Colonic mucosa (tissue), 4 donors: Measurements from ENCODE around the gene DGLUCY. TPM values are rescaled to one million over a fixed set of nuclear protein-coding genes. Genes with fewer than 3 reads are reported as not detected.

Experiments used
- DNase-seq: peaks from one replicate; pipeline ENCODE4 v3.0.0-alpha.2; 2020
- H3K27ac ChIP-seq: fragments of 200-600 bp; one replicate; pipeline ENCODE4 v1.8.0; 2021
- H3K27me3 ChIP-seq: fragments of 200-600 bp; one replicate; pipeline ENCODE4 v1.8.0; 2021
- H3K36me3 ChIP-seq: fragments of 200-600 bp; one replicate; pipeline ENCODE4 v1.8.0; 2021
- H3K4me1 ChIP-seq: fragments of 200-600 bp; one replicate; pipeline ENCODE4 v1.8.0; 2021; ENCODE audit warnings: mild to moderate bottlenecking
- H3K4me3 ChIP-seq: fragments of 200-600 bp; one replicate; pipeline ENCODE4 v1.8.0; 2021
- H3K9ac ChIP-seq, 2 donors: one replicate each; pipeline ENCODE4 v1.7.0; 2013; ENCODE audit warnings: control low read depth in 2 of 2, low read depth in 2 of 2, low read length in 2 of 2
- H3K9me3 ChIP-seq: fragments of 200-600 bp; one replicate; pipeline ENCODE4 v1.8.0; 2021
- intact Hi-C: fragments of 100-400 bp; cut with DNase I; formaldehyde crosslinking; loops from one replicate; pipeline ENCODE4 v1.14.1; 2022
- total RNA-seq, 2 donors: library from RNA; stranded (reverse); fragmentation: NEBNext Ultra II Directional in 1 of 2; extraction: Animal tissue kit (Norgen Biotek cat#: 25700) in 1 of 2; gene quantifications; one replicate each; pipeline ENCODE4 v1.2.1, GENCODE V29; 2021
- TF ChIP-seq, protein P1 (sequence below): fragments of 200-600 bp; IDR thresholded peaks from one replicate; pipeline ENCODE4 v1.8.0; 2022; ENCODE audit warnings: antibody characterized with exemption, mild to moderate bottlenecking
- donor health status: healthy.
- donor health status: DM: no; HTN: no; CAD: no.
- donor health status: DM: no; HTN: no; CAD: no.

DGLUCY gene
- total RNA-seq, 2 donors from 2014 or later, result 67.3 to 105 TPM

DNA sequence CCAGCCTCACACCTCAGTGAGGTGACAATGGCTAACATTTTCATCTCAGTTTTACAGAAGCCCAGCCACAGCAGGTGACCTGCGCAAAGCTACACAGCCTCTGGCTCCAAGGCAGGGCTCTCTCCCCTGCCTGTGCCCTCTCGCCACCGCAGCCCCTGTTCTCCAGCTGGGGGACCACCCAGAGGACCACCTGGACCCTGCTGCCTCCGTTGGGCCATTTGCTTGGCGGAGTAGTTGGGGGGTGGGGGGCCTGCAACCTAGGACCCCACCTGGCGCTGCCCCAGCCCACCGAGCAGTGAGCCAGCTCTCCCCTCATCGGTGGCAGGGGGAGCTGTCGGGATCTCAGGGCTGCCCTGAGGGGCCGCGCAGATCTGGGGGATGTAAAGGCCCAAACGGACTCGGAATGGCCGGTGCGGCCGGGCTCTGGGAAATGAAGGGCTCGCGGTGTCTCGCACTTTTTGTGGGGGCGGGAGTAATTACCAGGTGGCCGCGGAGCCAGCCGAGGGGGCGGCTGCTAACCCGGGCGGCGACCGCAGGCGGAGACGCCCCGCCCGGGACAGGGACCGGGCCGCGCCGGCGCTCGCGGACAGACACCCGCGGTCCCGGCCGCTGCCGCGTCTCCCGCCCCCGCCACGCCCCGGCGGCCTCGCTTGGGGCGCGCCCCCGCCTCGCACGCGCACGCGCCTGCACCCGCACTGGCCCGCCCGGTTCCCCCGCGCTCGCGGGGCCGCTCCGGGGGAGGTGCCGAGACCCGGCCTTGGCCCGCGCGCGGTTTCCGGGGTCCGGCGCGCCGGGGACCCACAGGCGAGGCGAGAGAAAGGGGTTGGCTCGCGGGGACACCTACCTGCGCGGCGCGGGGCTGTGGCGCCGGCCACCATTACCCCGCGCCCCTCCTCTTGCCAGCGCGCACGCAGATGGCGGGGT is 139.3 kb downstream of the DGLUCY start:
- H3K27ac ChIP-seq, result no peak overlapping the region
- DNase-seq, result peak; percentile 56
- no peaks in the 10 kb centered on the region for H3K36me3 ChIP-seq
- no peaks in the 10 kb centered on the region for H3K27me3 ChIP-seq
- H3K4me1 ChIP-seq, result no peaks in the 10 kb centered on the region
- peak overlapping the region; percentile 53 for H3K4me3 ChIP-seq
- TF ChIP-seq, protein P1, sequence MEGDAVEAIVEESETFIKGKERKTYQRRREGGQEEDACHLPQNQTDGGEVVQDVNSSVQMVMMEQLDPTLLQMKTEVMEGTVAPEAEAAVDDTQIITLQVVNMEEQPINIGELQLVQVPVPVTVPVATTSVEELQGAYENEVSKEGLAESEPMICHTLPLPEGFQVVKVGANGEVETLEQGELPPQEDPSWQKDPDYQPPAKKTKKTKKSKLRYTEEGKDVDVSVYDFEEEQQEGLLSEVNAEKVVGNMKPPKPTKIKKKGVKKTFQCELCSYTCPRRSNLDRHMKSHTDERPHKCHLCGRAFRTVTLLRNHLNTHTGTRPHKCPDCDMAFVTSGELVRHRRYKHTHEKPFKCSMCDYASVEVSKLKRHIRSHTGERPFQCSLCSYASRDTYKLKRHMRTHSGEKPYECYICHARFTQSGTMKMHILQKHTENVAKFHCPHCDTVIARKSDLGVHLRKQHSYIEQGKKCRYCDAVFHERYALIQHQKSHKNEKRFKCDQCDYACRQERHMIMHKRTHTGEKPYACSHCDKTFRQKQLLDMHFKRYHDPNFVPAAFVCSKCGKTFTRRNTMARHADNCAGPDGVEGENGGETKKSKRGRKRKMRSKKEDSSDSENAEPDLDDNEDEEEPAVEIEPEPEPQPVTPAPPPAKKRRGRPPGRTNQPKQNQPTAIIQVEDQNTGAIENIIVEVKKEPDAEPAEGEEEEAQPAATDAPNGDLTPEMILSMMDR, result no peak
- intact Hi-C loops, result no loop called here
- H3K9me3 ChIP-seq, result no peaks in the 10 kb centered on the region
- H3K9ac ChIP-seq, result peak overlapping the region; percentile 49 to 73

DNA sequence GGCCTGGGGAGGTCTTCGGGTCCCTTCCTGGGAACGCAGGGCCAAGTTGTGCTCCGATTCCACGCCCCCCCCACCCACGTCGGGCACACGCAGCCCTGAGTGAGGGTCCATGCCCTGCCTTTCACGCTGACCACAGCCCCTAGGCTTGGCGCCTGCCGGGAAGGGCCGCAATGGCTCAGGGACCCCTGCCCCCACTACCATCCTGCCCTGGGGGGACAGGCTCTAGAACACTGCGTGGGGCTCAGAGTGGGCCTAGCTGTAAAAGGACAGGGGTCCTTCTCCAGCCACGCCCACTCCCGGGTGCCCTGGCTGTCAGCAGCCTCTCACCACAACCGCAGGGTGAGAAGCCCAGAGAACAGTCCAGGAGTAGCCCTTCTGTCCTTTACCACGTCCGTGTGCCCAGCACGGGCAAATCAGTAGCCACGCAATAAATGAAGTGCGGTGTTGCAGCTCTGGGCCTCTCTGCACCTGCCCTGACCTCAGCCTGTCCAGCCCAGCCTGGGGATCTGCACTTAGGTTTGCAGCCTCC is 140.0 kb downstream of the DGLUCY start:
- H3K27ac ChIP-seq, result no peak overlapping the region
- TF ChIP-seq, protein P1, result no peak

DNA sequence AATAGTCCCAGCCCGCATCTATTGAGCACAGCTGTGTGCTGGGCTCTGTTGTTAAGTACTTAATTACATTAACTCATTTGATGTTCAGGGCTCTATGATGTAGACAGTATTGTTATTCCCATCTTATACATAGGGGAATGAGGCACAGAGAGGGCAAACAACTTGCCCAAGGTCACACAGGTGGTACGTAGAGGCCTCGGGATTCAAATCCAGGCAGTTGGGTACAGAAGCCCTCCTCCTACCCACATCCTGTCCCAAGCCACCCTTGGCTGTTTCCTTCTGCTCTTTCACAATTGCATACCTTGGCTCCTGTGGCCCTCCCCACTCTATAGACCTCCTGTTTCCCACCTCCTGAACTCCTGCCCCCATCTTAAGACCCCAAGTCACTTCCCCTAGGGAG is 140.6 kb downstream of the DGLUCY start:
- H3K4me3 ChIP-seq, result no peak overlapping the region
- no peaks in the 10 kb centered on the region for H3K36me3 ChIP-seq
- TF ChIP-seq, protein P1, result no peak
- no peak for DNase-seq
- no peaks in the 10 kb centered on the region for H3K4me1 ChIP-seq
- intact Hi-C loops, result no loop called here
- no peak overlapping the region for H3K9ac ChIP-seq
- H3K27ac ChIP-seq, result no peak overlapping the region
- H3K9me3 ChIP-seq, result no peaks in the 10 kb centered on the region
- H3K27me3 ChIP-seq, result no peaks in the 10 kb centered on the region

More for the DNA sequence above, 140.0 kb downstream of the DGLUCY start:
- intact Hi-C loops, result no loop called here
- peak overlapping the region; percentile 53 for H3K4me3 ChIP-seq
- peak overlapping the region in 1 of 2 donors; percentile 73 for H3K9ac ChIP-seq
- no peaks in the 10 kb centered on the region for H3K36me3 ChIP-seq
- no peaks in the 10 kb centered on the region for H3K27me3 ChIP-seq
- DNase-seq, result no peak
- no peaks in the 10 kb centered on the region for H3K9me3 ChIP-seq
- no peaks in the 10 kb centered on the region for H3K4me1 ChIP-seq

DNA sequence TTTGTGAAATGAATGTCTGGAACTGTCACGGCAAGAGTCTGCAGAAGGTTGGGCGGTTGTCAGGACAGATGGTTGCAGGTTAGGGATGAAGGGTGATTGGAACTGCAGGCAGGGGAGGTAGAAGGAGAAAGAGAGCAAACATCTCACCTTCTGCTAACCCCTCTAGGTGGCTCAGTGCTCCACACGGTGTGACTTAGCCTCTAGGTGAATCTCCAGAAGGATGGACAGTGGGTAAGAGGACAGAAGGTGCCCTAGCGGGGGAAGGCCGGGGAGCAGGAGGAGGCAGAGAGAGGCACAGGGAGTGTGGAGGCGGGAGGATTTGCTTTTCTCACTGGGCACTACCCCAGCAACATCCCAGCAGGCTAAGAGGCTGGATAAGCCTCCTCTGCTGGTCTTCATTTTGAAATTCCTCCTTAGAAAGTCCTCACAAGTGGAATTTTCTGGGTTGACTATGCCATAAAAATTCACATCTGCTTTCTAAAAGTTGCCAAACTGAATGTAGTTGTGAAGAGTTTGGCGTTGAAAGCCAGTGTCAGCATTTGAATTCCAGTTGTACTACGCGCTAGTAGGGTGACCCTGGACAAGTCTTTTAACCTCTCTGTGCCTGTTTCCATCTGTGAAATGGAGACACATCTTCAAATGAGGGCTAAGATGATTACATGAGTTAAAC is 141.3 kb downstream of the DGLUCY start:
- no peaks in the 10 kb centered on the region for H3K9me3 ChIP-seq
- no peaks in the 10 kb centered on the region for H3K36me3 ChIP-seq
- H3K9ac ChIP-seq, result no peak overlapping the region
- no peak overlapping the region for H3K27ac ChIP-seq
- intact Hi-C loops, result no loop called here
- no peaks in the 10 kb centered on the region for H3K27me3 ChIP-seq
- TF ChIP-seq, protein P1, result no peak
- DNase-seq, result no peak
- H3K4me1 ChIP-seq, result no peaks in the 10 kb centered on the region
- no peak overlapping the region for H3K4me3 ChIP-seq

DNA sequence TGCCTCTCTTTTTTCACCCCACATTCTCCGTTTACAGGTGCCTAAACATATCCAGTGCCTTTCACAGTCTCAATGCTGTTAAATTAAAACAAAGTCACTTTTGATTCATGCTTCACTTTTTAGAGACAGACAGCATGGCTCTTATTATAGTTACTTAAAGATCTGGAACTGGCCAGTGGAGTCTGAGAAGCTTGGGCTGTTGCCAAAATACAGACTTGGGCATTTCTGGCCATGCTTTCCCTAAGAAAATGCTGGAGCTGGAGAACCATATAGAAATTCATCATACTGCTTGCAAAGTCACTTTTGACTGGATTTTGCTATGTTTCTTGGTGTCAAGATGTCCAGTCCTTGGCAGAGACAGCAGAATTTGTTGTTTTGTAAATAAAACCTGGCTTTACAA is 142.8 kb downstream of the DGLUCY start:
- H3K4me1 ChIP-seq, result no peaks in the 10 kb centered on the region

More for the DNA sequence above, 142.8 kb downstream of the DGLUCY start:
- Histone ChIP-seq H3K4me3 (no peak overlapping the region), H3K27ac (no peak overlapping the region), H3K9ac (no peak overlapping the region), H3K27me3 (no peaks in the 10 kb centered on the region), H3K9me3 (no peaks in the 10 kb centered on the region), H3K36me3 (no peaks in the 10 kb centered on the region)
- TF ChIP-seq, protein P1, result no peak
- intact Hi-C loops, result no loop called here
- DNase-seq, result no peak
